HUES48 (cell line): ENCODE results near the gene ALG6.
"Not testable (repeated sequence)": the region's sequence is repeated elsewhere in the genome, so short reads cannot be mapped to it uniquely, and the experiment has no call there.

ENCODE experiments used
- H3K27ac ChIP-seq: one replicate; pipeline ENCODE4 v1.7.0; 2013; ENCODE audit warnings: low read depth, low read length, inconsistent platforms
- H3K27me3 ChIP-seq: 2 replicates; pipeline ENCODE4 v1.6.1; 2013; ENCODE audit warnings: mild to moderate bottlenecking, low read length; ENCODE audit not compliant: control insufficient read depth, insufficient read depth
- H3K36me3 ChIP-seq: 2 replicates; pipeline ENCODE4 v1.6.1; 2013; ENCODE audit warnings: low read length; ENCODE audit not compliant: control insufficient read depth, insufficient read depth
- H3K4me1 ChIP-seq: 2 replicates; pipeline ENCODE4 v1.6.1; 2013; ENCODE audit warnings: mild to moderate bottlenecking, low read length; ENCODE audit not compliant: control insufficient read depth, insufficient read depth
- H3K4me3 ChIP-seq: 2 replicates; pipeline ENCODE4 v1.5.1; 2013; ENCODE audit warnings: mild to moderate bottlenecking, low read depth, low read length
- H3K9ac ChIP-seq: 2 replicates; pipeline ENCODE4 v1.6.1; 2013; ENCODE audit warnings: mild to moderate bottlenecking, low read depth, low read length, moderate library complexity
- H3K9me3 ChIP-seq: 2 replicates; pipeline ENCODE4 v1.6.1; 2013; ENCODE audit warnings: low read length; ENCODE audit not compliant: control insufficient read depth, insufficient read depth

ALG6 gene

DNA sequence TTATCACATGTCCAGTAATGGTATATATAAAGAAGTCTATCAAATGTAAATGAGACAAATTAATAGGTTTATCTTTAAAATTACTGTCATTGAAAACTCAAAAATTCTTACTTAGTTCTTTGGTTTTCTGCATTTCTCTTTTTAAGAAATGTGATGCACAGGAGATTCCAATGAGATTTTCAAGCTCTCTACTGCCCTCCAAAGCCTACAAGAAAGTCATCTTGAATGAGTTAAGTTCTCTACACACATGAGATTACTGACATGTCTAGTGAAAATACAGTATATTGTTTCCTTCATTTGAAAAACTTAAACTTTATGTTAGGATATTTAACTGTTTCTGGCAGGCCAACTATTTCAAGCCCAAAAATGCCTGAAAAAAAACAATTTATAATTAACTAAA lies 86.8 kb downstream of the ALG6 start:
- H3K9me3 ChIP-seq = no peaks in the 10 kb centered on the region
- no peak overlapping the region for H3K4me3 ChIP-seq
- no peaks in the 10 kb centered on the region for H3K4me1 ChIP-seq
- no peaks in the 10 kb centered on the region for H3K36me3 ChIP-seq
- H3K9ac ChIP-seq = no peak overlapping the region
- no peak overlapping the region for H3K27ac ChIP-seq
- no peaks in the 10 kb centered on the region for H3K27me3 ChIP-seq

DNA sequence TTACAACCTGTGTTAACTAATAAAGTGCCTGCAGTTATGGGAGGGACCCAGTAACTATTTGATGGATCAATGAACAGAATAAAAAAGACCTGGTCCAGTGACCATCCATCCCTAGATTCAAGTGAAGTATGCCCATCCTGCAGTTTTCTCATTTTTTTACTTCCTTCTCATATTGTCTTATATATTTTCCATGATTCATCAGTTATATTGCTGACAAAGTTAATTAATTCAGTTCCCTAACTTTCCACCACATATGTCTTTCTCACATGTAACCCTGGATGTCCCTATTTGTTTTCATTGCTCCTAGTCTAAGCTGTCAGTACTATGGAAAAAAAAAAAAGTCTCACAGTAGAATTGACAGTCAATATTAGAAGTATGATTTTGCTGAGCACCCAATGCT lies 91.3 kb downstream of the ALG6 start:
- H3K9ac ChIP-seq = no peak overlapping the region
- no peak overlapping the region for H3K4me3 ChIP-seq
- no peaks in the 10 kb centered on the region for H3K27me3 ChIP-seq
- peaks cover 8% of the 10 kb centered on the region; the same call in 1 of the 2 replicates for H3K36me3 ChIP-seq
- H3K27ac ChIP-seq = no peak overlapping the region
- no peaks in the 10 kb centered on the region for H3K4me1 ChIP-seq
- peaks cover 13% of the 10 kb centered on the region for H3K9me3 ChIP-seq

DNA sequence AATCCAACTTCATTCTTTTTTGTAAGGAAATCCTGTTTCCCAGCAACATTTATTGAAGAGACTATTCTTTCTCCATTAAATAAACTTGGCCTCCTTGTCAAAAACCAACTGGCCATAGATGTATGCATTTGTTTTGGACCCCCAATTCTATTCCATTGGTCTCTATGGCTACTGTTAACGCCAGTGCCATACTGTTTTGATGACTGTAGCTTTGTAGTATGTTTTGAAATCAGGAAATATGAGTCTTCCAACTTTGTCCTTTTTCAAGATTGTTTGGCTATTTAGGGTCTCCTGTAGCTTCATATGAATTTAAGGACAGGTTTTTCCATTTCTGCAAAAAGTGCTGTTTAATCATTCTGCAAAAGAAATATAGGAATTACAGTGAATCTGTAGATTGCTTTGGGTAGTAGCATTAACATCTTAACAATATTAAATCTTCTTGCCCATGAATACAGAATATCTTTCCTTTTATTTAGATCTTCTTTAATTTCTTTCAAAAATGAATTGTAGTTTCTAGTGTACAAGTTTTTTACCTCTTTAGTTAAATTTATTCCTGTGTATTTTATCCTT lies 94.3 kb downstream of the ALG6 start:
- no peak overlapping the region for H3K4me3 ChIP-seq
- H3K9ac ChIP-seq = no peak overlapping the region
- H3K4me1 ChIP-seq = no peaks in the 10 kb centered on the region
- H3K9me3 ChIP-seq = peaks cover 13% of the 10 kb centered on the region
- peaks cover 8% of the 10 kb centered on the region; the same call in 1 of the 2 replicates for H3K36me3 ChIP-seq
- no peaks in the 10 kb centered on the region for H3K27me3 ChIP-seq
- H3K27ac ChIP-seq = no peak overlapping the region

DNA sequence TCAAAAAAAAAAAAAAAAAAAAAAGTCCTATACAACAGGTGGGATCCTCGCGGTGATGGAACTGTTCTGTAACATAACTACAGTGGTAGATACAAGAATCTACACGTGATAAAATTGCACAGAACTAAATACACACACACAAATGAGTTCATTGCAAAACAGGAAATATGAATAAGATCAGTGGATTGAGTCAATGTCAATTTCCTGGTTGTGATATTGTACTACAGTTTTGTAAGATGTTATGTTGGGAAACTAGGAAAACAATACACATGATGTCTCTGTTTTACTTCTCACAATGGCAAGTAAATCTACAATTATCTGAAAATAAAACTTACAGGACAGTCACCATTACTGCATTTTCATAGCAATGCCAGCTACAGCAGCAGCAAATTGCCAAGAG lies 95.8 kb downstream of the ALG6 start:
- Histone ChIP-seq H3K9me3 (peaks cover 13% of the 10 kb centered on the region), H3K4me3 (no peak overlapping the region), H3K27ac (no peak overlapping the region), H3K9ac (no peak overlapping the region), H3K27me3 (no peaks in the 10 kb centered on the region), H3K4me1 (no peaks in the 10 kb centered on the region), H3K36me3 (peaks cover 8% of the 10 kb centered on the region; the same call in 1 of the 2 replicates)

DNA sequence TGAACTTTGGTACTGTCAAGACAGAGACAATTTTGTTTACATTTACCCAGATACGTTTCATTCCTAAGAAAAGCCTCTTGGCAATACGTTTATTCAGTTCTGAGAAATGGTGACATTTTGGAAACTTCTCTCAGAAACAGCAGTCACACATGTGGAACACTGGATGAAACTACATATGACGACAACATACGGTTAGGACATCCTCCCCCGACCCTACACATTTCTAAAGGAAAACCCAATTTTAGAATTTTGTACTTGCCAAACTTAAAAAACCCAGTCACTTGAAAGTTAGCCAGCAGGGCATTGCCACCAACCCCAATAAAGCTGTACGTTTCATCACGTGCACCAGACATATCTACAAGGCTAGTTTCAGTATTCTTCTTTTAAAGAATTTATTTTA lies 98.8 kb downstream of the ALG6 start:
- Histone ChIP-seq H3K9ac (no peak overlapping the region), H3K4me1 (no peaks in the 10 kb centered on the region), H3K36me3 (peaks cover 11% of the 10 kb centered on the region; the same call in 1 of the 2 replicates), H3K9me3 (peaks cover 23% of the 10 kb centered on the region), H3K27ac (no peak overlapping the region), H3K4me3 (no peak overlapping the region), H3K27me3 (no peaks in the 10 kb centered on the region)

DNA sequence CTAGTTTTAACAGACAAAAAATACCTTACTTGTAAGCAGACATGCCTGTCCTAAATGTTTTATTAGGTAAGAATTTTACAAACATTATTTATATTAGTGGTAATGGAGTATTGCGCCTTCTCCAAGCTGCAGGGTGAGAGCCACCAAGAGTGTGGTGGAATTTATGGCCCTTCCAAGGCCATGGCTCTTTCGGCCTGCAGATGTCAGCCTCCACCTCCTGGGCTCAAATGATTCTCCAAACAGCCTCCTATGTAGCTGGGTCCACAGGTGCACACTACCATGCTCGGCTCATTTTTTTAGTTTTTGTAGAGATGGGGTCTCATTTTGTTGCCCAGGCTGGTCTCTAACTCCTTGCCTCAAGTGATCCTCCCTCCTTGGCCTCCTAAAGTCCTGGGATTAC lies 99.3 kb downstream of the ALG6 start:
- Histone ChIP-seq H3K9ac (no peak overlapping the region), H3K27ac (no peak overlapping the region), H3K9me3 (peaks cover 21% of the 10 kb centered on the region), H3K4me1 (no peaks in the 10 kb centered on the region), H3K4me3 (no peak overlapping the region), H3K27me3 (no peaks in the 10 kb centered on the region), H3K36me3 (peaks cover 5% of the 10 kb centered on the region; the same call in 1 of the 2 replicates)

DNA sequence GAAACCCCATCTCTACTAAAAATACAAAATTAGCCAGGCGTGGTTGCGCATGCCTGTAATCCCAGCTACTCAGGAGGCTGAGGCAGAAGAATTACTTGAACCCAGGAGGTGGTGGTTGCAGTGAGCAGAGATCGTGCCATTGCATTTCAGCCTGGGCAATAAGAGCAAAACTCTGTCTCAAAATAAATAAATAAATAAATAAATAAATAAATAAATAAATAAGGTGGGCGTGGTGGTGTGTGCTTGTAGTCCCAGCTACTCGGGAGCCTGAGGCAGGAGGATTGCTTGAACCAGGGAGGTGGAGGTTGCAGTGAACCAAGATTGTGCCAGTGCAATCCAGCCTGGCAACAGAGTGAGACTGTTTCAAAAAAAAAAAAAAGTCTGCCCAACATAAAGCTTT lies 101.3 kb downstream of the ALG6 start:
- not testable (repeated sequence) for H3K27me3 ChIP-seq, H3K36me3 ChIP-seq, H3K9ac ChIP-seq, H3K4me3 ChIP-seq, H3K27ac ChIP-seq, H3K4me1 ChIP-seq
- peaks cover 15% of the 10 kb centered on the region for H3K9me3 ChIP-seq

DNA sequence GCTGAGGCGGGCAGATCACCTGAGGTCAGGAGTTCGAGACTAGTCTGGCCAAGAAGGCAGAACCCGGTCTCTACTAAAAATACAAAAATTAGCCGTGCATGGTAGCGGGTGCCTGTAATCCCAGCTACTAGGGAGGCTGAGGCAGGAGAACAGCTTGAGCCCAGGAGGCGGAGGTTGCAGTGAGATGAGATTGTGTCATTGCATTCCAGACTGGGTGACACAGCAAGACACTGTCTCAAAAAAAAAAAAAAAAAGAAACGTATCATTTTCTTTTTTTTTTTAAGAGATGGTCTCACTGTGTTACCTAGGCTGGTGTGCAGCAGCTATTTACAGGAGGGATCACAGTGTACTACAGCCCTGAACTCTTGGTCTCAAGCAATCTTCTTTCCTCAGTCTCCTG lies 108.3 kb downstream of the ALG6 start:
- Histone ChIP-seq H3K27me3 (no peaks in the 10 kb centered on the region), H3K27ac (no peak overlapping the region), H3K4me1 (no peaks in the 10 kb centered on the region)

DNA sequence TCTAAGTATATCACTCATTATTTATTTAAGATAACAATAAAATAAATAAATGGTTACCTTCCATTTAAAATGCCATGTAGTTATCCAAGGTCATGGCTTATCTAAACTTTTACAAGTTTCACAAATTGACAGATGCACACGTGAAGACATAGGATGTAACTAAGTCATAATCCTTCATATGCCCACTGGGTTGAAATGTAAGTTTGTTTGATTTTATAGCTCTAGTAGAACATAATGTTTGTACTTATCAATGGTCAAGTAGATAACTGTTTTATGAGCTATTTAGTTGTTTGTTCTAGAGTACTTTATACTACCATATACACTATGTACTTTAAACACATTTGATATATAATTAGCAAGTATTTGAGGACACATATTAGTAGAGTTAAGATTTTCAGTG lies 112.6 kb downstream of the ALG6 start:
- H3K9ac ChIP-seq = no peak overlapping the region
- no peak overlapping the region for H3K4me3 ChIP-seq
- H3K36me3 ChIP-seq = no peaks in the 10 kb centered on the region
- H3K27me3 ChIP-seq = no peaks in the 10 kb centered on the region
- peaks cover under 1% of the 10 kb centered on the region for H3K9me3 ChIP-seq
- H3K4me1 ChIP-seq = no peaks in the 10 kb centered on the region
- no peak overlapping the region for H3K27ac ChIP-seq

More for the DNA sequence above, 108.3 kb downstream of the ALG6 start:
- no peak overlapping the region for H3K9ac ChIP-seq
- no peak overlapping the region for H3K4me3 ChIP-seq
- H3K9me3 ChIP-seq = peaks cover 11% of the 10 kb centered on the region
- no peaks in the 10 kb centered on the region for H3K36me3 ChIP-seq

DNA sequence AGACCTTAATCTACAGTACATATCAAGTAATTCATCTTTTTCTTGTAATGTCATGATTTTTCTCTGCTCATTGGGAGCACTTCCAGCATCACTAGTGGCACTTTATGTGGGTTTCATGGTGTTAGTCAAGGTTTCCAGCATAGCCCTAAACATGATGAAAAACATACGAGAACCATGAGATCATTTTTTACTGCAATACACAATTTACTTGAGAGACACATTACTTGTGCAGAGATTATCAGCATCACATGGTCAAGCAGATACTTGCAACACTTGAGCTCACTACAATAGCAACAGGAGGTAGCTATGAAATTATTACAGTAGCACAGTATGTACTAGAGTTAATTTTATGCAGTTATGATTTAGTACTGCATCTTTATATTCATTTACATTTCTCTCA lies 119.2 kb downstream of the ALG6 start:
- Histone ChIP-seq H3K36me3 (peaks cover 3% of the 10 kb centered on the region; the same call in 1 of the 2 replicates), H3K9me3 (no peaks in the 10 kb centered on the region), H3K4me1 (no peaks in the 10 kb centered on the region), H3K4me3 (no peak overlapping the region), H3K27me3 (no peaks in the 10 kb centered on the region), H3K27ac (no peak overlapping the region), H3K9ac (no peak overlapping the region)

DNA sequence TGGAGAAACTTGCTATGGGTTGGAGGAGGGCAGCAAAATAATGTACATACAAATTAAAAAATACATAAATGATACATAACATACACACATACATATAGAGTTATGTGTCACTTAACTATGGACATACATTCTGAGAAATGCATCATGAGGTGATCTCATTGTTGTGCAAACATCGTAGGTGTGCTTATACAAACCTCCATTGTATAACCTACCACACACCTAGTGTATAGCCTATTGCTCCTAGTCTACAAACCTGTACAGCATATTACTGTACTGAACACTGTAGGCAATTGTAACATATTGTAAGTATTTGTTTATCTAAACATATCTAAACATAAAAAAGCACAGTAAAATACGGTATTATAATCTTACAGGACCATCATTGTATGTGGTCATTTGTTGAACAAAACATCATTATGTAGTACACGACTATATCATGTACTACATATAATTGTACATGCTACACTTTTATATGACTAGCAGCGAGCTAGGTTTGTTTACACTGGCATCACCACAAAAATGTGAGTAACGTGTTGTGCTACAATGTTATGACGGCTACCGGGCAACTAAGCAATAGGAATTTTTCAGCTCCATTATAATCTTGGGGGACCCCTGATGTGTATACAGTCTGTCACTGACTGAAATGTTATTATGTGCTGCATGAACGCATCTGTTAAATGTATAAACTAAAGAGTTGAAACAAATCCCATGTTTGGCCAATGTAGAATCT lies 120.1 kb downstream of the ALG6 start:
- Histone ChIP-seq H3K4me1 (no peaks in the 10 kb centered on the region), H3K27me3 (no peaks in the 10 kb centered on the region), H3K36me3 (peaks cover 3% of the 10 kb centered on the region; the same call in 1 of the 2 replicates), H3K4me3 (no peak overlapping the region), H3K27ac (no peak overlapping the region), H3K9ac (no peak overlapping the region), H3K9me3 (no peaks in the 10 kb centered on the region)
